ENCODE results near the gene FLT4. TPM values are rescaled to one million over a fixed set of nuclear protein-coding genes. Genes with fewer than 3 reads are reported as not detected.

The FLT4 gene
- total RNA-seq, 1 donor from 2014 or later = 2.0 TPM

GRCh38 chr5:180605554-180606214 lies 43.7 kb downstream of the FLT4 start:
- no peaks in the 10 kb centered on the region for H3K36me3 Mint-ChIP-seq (ENCODE audit: insufficient read depth)
- H3K27ac Mint-ChIP-seq = no peak overlapping the region
- H3K4me3 Mint-ChIP-seq (ENCODE audit: low read depth) = no peak overlapping the region
- H3K9me3 Mint-ChIP-seq (ENCODE audit: low read depth) = no peaks in the 10 kb centered on the region
- H3K27me3 Mint-ChIP-seq = peaks cover 18% of the 10 kb centered on the region
- peaks cover 5% of the 10 kb centered on the region for H3K4me1 Mint-ChIP-seq (ENCODE audit: low read depth)
- TF ChIP-seq CTCF (IDR thresholded peaks at IDR 0.05; ENCODE audit: unreplicated experiment) = peak; percentile 77
- DNase-seq (ENCODE audit: low spot score, unreplicated experiment) = no peak

- no peak for DNase-seq (ENCODE audit: low spot score, unreplicated experiment)
- Mint-ChIP-seq H3K4me3 (ENCODE audit: low read depth) (no peak overlapping the region), H3K4me1 (ENCODE audit: low read depth) (peaks cover 5% of the 10 kb centered on the region), H3K27me3 (peaks cover 22% of the 10 kb centered on the region), H3K9me3 (ENCODE audit: low read depth) (no peaks in the 10 kb centered on the region), H3K27ac (no peak overlapping the region), H3K36me3 (ENCODE audit: insufficient read depth) (no peaks in the 10 kb centered on the region)
- TF ChIP-seq CTCF (IDR thresholded peaks at IDR 0.05; ENCODE audit: unreplicated experiment) = no peak
Measured at GRCh38 chr5:180604271-180604670, 45.1 kb downstream of the FLT4 start.

GRCh38 chr5:180603076-180603594 lies 46.3 kb downstream of the FLT4 start:
- no peak for TF ChIP-seq CTCF (IDR thresholded peaks at IDR 0.05; ENCODE audit: unreplicated experiment)
- no peak for DNase-seq (ENCODE audit: low spot score, unreplicated experiment)
- no peaks in the 10 kb centered on the region for H3K9me3 Mint-ChIP-seq (ENCODE audit: low read depth)

GRCh38 chr5:180602481-180603075 lies 46.8 kb downstream of the FLT4 start:
- Mint-ChIP-seq H3K9me3 (ENCODE audit: low read depth) (no peaks in the 10 kb centered on the region), H3K27ac (no peak overlapping the region), H3K27me3 (peaks cover 22% of the 10 kb centered on the region), H3K36me3 (ENCODE audit: insufficient read depth) (no peaks in the 10 kb centered on the region), H3K4me3 (ENCODE audit: low read depth) (no peak overlapping the region), H3K4me1 (ENCODE audit: low read depth) (no peaks in the 10 kb centered on the region)
- no peak for DNase-seq (ENCODE audit: low spot score, unreplicated experiment)
- no peak for TF ChIP-seq CTCF (IDR thresholded peaks at IDR 0.05; ENCODE audit: unreplicated experiment)

More at GRCh38 chr5:180603076-180603594, 46.3 kb downstream of the FLT4 start:
- peaks cover 3% of the 10 kb centered on the region for H3K4me1 Mint-ChIP-seq (ENCODE audit: low read depth)
- H3K4me3 Mint-ChIP-seq (ENCODE audit: low read depth) = no peak overlapping the region
- no peak overlapping the region for H3K27ac Mint-ChIP-seq
- peaks cover 22% of the 10 kb centered on the region for H3K27me3 Mint-ChIP-seq
- H3K36me3 Mint-ChIP-seq (ENCODE audit: insufficient read depth) = no peaks in the 10 kb centered on the region

GRCh38 chr5:180601591-180602480 lies 47.6 kb downstream of the FLT4 start:
- Mint-ChIP-seq H3K4me1 (ENCODE audit: low read depth) (no peaks in the 10 kb centered on the region), H3K27me3 (peaks cover 22% of the 10 kb centered on the region), H3K4me3 (ENCODE audit: low read depth) (no peak overlapping the region), H3K9me3 (ENCODE audit: low read depth) (no peaks in the 10 kb centered on the region), H3K27ac (no peak overlapping the region), H3K36me3 (ENCODE audit: insufficient read depth) (no peaks in the 10 kb centered on the region)
- TF ChIP-seq CTCF (IDR thresholded peaks at IDR 0.05; ENCODE audit: unreplicated experiment) = no peak
- no peak for DNase-seq (ENCODE audit: low spot score, unreplicated experiment)

Measured in progenitor cell of endocrine pancreas (in vitro differentiated cells).